IPS-NIHi7 (cell line): Measurements from ENCODE around the gene LRP5.
A peak's percentile ranks its signal among the peaks of the same experiment; 100 is the strongest.

Experiments
- DNase-seq: peaks from one replicate; pipeline ENCODE4 v3.0.0; 2012; ENCODE audit warnings: mixed read lengths; ENCODE audit errors: extremely low spot score

LRP5 gene

GRCh38 chr11:68347345-68347744, 35.0 kb downstream of the LRP5 start:
- DNase-seq: no peak

GRCh38 chr11:68347841-68348240, 35.5 kb downstream of the LRP5 start:
- no peak for DNase-seq

GRCh38 chr11:68349461-68350249, 37.3 kb downstream of the LRP5 start:
- DNase-seq: no peak

- no peak for DNase-seq
Observed at GRCh38 chr11:68350759-68351449, 38.5 kb downstream of the LRP5 start.

- no peak for DNase-seq
Observed at GRCh38 chr11:68351450-68352275, 39.3 kb downstream of the LRP5 start.

GRCh38 chr11:68352591-68352990, 40.2 kb downstream of the LRP5 start:
- DNase-seq: no peak

- DNase-seq: no peak
Observed at GRCh38 chr11:68353118-68353517, 40.7 kb downstream of the LRP5 start.

- no peak for DNase-seq
Observed at GRCh38 chr11:68353669-68354068, 41.3 kb downstream of the LRP5 start.

GRCh38 chr11:68354148-68354872, 41.9 kb downstream of the LRP5 start:
- DNase-seq: peak; percentile 42

GRCh38 chr11:68355471-68355870, 43.1 kb downstream of the LRP5 start:
- DNase-seq: no peak

GRCh38 chr11:68357568-68357967, 45.2 kb downstream of the LRP5 start:
- DNase-seq: no peak

GRCh38 chr11:68358416-68358815, 46.0 kb downstream of the LRP5 start:
- no peak for DNase-seq

GRCh38 chr11:68361702-68362101, 49.3 kb downstream of the LRP5 start:
- DNase-seq: no peak

- no peak for DNase-seq
Observed at GRCh38 chr11:68362801-68363379, 50.5 kb downstream of the LRP5 start.

GRCh38 chr11:68363776-68364175, 51.4 kb downstream of the LRP5 start:
- DNase-seq: no peak

GRCh38 chr11:68364581-68364980, 52.2 kb downstream of the LRP5 start:
- DNase-seq: no peak

- no peak for DNase-seq
Observed at GRCh38 chr11:68365943-68366435, 53.6 kb downstream of the LRP5 start.

GRCh38 chr11:68367252-68367651, 54.9 kb downstream of the LRP5 start:
- DNase-seq: no peak

- no peak for DNase-seq
Observed at GRCh38 chr11:68369756-68370155, 57.4 kb downstream of the LRP5 start.

GRCh38 chr11:68370211-68371111, 58.1 kb downstream of the LRP5 start:
- no peak for DNase-seq
